Measurements from ENCODE around the gene FXYD1.

GRCh38 chr19:35164418-35164817 lies 25.8 kb downstream of the FXYD1 start:
- no peak for TF ChIP-seq CTCF (conservative IDR thresholded peaks at IDR 0.05; ENCODE audit: low read depth, low read length)
- TF ChIP-seq EZH2 (IDR thresholded peaks at IDR 0.05; ENCODE audit: borderline replicate concordance, low read depth, low read length, poor library complexity, severe bottlenecking) = no peak

Data from A673 (cell line).